Thoracic aorta (tissue), 2 donors: ENCODE data around the gene ATP6V0A4. TPM values are rescaled to one million over a fixed set of nuclear protein-coding genes. Genes with fewer than 3 reads are reported as not detected.

ENCODE experiments used
- ATAC-seq: fragments of 150-250 bp; one replicate; pipeline ENCODE4 v1.8.0; 2017; ENCODE audit warnings: low read depth; ENCODE audit not compliant: insufficient number of reproducible peaks, low FRiP score
- DNase-seq: peaks from one replicate; pipeline ENCODE4 v3.0.0-alpha.2; 2020; ENCODE audit warnings: low spot score
- H3K27ac ChIP-seq, 2 donors: fragments of 200-600 bp; sonication (generic); 1 replicate in 1 of 2; 2 replicates in 1 of 2; pipeline ENCODE4 v1.5.1; 2016; ENCODE audit warnings: mild to moderate bottlenecking in 2 of 2, moderate library complexity in 2 of 2
- H3K27me3 ChIP-seq: fragments of 200-600 bp; sonication (generic); replicated peaks from 2 replicates; pipeline ENCODE4 v1.6.0; 2016; ENCODE audit warnings: mild to moderate bottlenecking; ENCODE audit not compliant: insufficient read depth
- H3K36me3 ChIP-seq: fragments of 200-600 bp; sonication (generic); one replicate; pipeline ENCODE4 v1.5.1; 2016
- H3K4me1 ChIP-seq, 2 donors: fragments of 200-600 bp; sonication (generic); 1 replicate in 1 of 2; 2 replicates in 1 of 2; pipeline versions ENCODE4 v1.5.1 to v1.6.0; 2016; ENCODE audit warnings: low read depth in 2 of 2, mild to moderate bottlenecking in 1 of 2; ENCODE audit not compliant: control insufficient read depth in 1 of 2
- H3K4me3 ChIP-seq: fragments of 200-600 bp; sonication (generic); 2 replicates; pipeline ENCODE4 v1.5.1; 2016; ENCODE audit warnings: mild to moderate bottlenecking
- H3K9me3 ChIP-seq: fragments of 200-600 bp; sonication (generic); 2 replicates; pipeline ENCODE4 v1.5.1; 2016
- total RNA-seq, 2 donors: library from RNA; depleted of rRNA; stranded (reverse); fragments of >200 nt; gene quantifications; one replicate each; pipeline versions ENCODE4 v1.1.0 to v1.2.3, GENCODE V29; 2016
- TF ChIP-seq, protein P1 (sequence below): fragments of 200-600 bp; sonication (generic); IDR thresholded peaks from one replicate; pipeline ENCODE4 v1.5.1; 2019; ENCODE audit warnings: antibody characterized with exemption

ATP6V0A4 gene
- total RNA-seq, 2 donors from 2014 or later: not detected

DNA sequence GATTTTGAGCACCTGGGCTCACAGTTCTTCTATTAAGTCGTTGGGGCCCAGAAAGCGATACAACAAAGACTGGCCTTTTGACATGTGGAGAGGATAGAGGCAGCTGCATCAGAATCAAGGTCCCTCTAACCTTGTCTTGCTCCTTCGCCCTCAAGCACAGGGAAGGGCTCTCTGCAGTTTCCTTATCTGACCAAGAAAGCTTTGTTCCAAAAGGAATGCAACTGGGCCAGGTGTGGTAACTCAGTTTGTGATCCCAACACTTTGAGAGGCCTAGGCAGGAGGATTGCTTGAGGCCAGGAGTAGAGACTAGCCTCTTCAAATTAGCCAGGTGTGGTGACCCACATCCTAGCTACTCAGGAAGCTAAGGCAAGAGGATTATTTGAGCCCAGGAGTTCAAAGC is 129.1 kb downstream of the ATP6V0A4 start:
- H3K4me1 ChIP-seq: peaks cover 0 to 5% of the 10 kb centered on the region in 2 donors
- no peaks in the 10 kb centered on the region for H3K36me3 ChIP-seq
- TF ChIP-seq, protein P1, sequence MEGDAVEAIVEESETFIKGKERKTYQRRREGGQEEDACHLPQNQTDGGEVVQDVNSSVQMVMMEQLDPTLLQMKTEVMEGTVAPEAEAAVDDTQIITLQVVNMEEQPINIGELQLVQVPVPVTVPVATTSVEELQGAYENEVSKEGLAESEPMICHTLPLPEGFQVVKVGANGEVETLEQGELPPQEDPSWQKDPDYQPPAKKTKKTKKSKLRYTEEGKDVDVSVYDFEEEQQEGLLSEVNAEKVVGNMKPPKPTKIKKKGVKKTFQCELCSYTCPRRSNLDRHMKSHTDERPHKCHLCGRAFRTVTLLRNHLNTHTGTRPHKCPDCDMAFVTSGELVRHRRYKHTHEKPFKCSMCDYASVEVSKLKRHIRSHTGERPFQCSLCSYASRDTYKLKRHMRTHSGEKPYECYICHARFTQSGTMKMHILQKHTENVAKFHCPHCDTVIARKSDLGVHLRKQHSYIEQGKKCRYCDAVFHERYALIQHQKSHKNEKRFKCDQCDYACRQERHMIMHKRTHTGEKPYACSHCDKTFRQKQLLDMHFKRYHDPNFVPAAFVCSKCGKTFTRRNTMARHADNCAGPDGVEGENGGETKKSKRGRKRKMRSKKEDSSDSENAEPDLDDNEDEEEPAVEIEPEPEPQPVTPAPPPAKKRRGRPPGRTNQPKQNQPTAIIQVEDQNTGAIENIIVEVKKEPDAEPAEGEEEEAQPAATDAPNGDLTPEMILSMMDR: no peak
- no peak overlapping the region for H3K27ac ChIP-seq
- no peaks in the 10 kb centered on the region for H3K27me3 ChIP-seq
- DNase-seq: no peak
- no peak for ATAC-seq
- no peak overlapping the region for H3K4me3 ChIP-seq
- no peaks in the 10 kb centered on the region for H3K9me3 ChIP-seq

DNA sequence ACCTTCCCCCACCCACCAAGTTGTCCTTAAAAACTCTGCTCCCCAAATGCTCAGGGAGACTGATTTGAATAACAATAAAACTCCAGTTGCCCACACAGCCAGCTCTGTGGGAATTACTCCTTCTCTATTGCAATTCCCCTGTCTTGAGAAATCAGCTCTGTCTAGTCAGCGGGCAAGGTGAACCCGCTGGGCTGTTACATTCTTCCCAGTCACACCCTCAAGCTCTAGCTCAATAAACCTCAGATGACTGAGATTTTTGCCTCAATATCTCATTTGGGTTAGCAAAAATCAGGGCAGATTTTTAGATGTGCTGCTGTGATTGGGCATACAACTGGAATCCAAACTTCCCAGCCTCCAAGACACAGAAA is 129.8 kb downstream of the ATP6V0A4 start:
- no peaks in the 10 kb centered on the region for H3K27me3 ChIP-seq
- no peaks in the 10 kb centered on the region for H3K9me3 ChIP-seq
- DNase-seq: no peak
- H3K27ac ChIP-seq: no peak overlapping the region
- no peaks in the 10 kb centered on the region for H3K36me3 ChIP-seq
- peaks cover 0 to 5% of the 10 kb centered on the region in 2 donors for H3K4me1 ChIP-seq
- no peak overlapping the region for H3K4me3 ChIP-seq
- TF ChIP-seq, protein P1: no peak
- no peak for ATAC-seq

DNA sequence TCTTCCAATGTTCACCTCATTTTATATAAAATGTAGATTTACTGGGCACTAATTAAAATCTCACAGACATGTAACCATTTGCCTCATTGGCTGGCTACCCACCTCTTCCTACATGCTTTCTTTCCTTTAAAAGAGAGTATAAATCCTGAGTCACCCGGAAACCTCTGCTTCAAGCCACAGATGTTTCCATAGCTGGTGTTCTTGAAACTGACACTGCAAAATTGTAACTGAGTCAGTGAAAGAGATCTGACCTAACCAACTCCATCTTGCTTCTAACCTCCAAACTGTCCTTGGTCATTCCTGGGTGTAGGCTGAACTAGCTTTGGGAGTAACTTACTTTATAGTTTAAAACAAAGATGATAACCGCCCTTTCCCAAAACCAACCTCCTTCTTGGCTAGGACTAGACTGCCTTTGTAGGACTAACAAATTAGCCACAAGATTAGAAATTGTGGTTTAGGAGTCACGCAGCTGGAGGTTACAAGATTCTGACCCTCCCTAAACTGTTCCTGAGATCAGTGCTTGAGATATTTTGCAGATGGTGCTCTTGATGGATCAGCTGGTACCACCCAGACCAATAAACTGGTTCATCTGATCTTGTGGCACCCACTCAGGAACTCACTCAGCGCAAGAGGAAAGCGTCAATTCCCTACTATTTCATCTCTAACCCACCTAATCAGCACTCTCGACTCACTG is 130.3 kb downstream of the ATP6V0A4 start:
- no peaks in the 10 kb centered on the region for H3K36me3 ChIP-seq
- H3K27me3 ChIP-seq: no peaks in the 10 kb centered on the region
- H3K4me1 ChIP-seq: peaks cover 0 to 5% of the 10 kb centered on the region in 2 donors
- H3K9me3 ChIP-seq: no peaks in the 10 kb centered on the region
- no peak overlapping the region for H3K4me3 ChIP-seq
- TF ChIP-seq, protein P1: no peak
- ATAC-seq (no peak), DNase-seq (no peak)
- H3K27ac ChIP-seq: no peak overlapping the region

DNA sequence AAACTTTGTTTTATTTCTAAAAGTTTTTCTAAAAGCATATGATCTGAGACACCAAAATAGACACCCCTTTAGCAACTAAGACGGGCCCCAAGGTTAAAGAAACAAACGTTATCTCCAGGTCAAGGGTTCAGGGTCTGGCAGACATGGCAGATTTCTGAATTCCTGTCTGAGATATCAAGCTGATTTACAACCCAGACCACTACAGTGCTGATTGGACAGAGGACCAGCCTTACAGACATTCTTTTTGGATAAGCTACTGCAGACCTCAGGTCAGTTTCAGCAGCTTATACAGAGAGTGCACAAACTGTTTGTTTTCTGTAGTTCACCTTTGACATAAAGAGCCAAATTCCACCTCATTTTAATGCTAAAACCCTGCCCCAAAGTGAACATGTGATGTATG is 131.6 kb downstream of the ATP6V0A4 start:
- Histone ChIP-seq H3K9me3 (no peaks in the 10 kb centered on the region), H3K36me3 (no peaks in the 10 kb centered on the region), H3K4me3 (no peak overlapping the region), H3K4me1 (peaks cover 0 to 5% of the 10 kb centered on the region in 2 donors), H3K27ac (no peak overlapping the region), H3K27me3 (no peaks in the 10 kb centered on the region)
- DNase-seq: no peak
- ATAC-seq: no peak
- TF ChIP-seq, protein P1: no peak

DNA sequence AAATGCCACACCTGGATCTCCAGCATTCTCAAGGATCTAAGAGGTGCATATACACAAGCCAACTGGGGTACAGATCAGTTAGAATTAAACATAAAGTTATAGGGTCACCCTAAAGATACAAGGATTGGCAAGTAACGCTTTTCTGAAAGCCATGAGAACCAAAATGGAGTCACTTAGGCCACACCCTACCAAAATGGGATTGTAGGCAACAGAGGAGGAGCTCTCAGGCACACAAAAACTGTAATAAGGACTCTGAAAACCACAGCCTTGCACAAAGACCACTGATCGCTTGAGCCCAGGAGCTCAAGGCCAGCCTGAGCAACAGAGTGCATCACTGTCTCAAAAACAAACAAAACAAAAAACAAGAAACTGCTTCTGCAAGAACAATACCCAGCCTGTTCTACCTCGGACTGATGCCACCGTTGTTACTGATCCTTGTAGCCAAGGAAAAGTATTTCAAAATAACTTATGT is 132.3 kb downstream of the ATP6V0A4 start:
- H3K4me3 ChIP-seq: no peak overlapping the region
- no peak overlapping the region for H3K27ac ChIP-seq
- H3K4me1 ChIP-seq: peaks cover 0 to 5% of the 10 kb centered on the region in 2 donors
- no peak for DNase-seq
- TF ChIP-seq, protein P1: no peak
- no peak for ATAC-seq
- H3K36me3 ChIP-seq: no peaks in the 10 kb centered on the region
- H3K27me3 ChIP-seq: no peaks in the 10 kb centered on the region
- no peaks in the 10 kb centered on the region for H3K9me3 ChIP-seq
